HG02623 (cell line): ENCODE measurements around the gene AGPAT2.

Source experiments
- ATAC-seq: cut with Tn5 transposase; IDR thresholded peaks from one replicate; pipeline ENCODE4 v1.9.1; 2021; ENCODE audit warnings: moderate library complexity; ENCODE audit not compliant: unreplicated experiment

Gene AGPAT2

DNA sequence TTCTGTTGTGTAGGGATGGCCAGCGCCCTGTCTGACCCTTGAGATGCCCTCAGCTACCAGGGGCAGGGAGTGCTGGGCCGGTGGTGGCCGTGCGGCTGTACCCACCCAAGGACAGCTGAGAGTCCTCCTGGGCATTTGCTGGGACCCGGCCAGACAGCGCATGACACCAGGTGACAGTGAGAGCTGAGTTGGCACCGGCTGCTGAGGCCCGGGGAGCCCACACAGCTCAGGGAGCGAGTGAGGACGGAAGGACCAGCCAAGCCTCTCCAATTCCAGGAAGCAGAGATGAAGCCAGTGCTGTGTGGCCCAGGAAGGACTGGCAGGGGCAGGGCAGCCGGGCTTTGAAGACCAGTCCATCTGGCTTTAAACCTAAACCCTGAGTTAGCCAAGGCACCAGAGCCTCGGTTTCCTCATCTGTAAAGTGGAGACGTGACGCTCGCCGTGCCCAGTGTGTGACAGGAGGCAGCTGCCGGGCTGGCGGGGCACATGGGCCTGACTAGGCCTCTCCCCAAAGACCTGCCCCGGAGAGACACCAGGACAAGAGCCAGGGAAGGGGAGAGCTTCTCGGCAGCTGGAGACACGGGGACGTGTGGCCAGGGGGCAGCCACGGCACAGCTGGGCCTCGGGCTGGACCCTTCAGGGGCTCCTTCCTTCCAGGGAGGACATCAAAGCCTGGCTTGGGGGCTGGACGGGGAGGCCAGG, 3.0 kb upstream of the AGPAT2 start:
- ATAC-seq, result no peak

DNA sequence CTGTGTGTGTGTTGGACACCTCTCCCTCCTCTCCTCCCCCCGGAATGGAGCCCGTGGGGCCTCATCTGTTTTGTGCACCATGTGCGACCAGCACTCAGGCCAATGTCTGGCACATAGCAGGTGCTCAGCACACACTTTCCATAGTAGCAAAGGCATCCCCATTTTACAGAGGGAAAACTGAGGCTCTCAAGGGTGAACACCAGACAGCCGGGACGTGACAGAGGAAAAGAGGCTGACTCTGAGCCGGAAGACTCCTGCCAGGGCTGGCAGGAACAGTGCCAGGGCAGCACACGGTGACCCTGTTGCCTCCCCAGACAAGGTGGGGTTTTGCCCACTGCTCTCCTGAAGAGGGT, 1.8 kb upstream of the AGPAT2 start:
- ATAC-seq, result no peak

DNA sequence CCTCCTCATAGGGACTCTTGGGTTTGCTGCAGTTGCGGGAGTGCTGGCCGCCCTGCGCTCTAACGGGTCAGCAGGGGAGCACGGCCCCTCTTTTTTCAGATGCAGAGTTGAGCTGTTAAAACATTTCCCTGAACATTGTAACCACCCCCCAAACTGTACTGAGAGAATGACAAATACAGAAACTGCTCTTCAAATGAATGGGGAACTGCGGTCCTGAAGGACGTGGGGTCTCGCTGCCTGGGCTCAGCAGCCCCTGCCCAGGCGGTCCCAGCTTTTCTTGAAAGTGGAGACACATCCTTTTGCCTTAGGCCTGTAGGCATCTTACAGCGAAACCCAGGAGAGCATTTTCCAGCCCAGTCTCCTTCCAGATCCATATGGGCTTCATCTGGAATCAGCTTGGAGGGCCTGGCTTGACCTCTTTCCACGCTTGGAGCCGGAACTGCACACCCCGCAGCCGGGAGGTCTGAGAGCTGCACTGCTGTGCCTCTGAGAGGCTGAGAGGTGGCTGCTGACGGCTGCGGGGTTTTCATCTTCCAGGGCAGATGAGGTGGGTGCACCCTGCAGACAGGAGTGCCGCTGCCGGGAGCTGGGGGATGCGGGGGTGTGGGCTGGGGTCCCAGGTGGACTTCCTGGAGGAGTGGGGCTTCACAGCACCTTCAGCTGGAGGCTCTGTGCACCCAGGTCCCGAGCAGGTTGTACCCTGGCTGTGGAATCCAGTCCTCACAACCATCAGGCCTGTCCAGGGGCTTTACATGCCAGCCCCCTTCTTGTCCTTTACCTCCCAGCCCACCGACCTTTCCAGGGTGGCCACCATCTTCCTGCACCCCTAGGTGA, 1.2 kb upstream of the AGPAT2 start:
- ATAC-seq, result no peak

DNA sequence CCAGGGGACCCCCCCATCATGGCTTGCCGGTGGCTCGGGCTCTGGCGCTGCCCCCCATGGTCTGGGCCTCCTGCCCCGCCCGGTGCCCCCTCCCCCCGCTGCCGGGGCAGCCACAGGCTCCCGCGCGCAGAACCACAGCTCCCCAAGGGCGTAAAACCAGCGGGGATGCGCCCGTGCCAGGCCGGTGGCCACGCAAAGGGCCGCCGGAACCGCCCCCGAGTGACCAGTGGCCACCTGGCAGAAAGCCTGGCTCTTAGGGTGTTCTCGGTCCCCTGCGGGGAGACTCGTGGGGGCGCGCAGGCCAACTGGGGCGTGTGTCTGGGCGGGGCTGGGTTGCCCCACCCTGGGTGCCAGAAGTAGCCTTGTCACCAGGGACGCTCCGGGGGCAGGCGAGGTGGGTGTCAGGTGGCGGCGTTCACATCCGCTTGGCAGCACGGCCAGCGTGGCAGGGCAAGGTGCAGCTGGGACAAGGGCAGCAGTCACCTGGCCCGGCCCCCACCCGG, 515 bp upstream of the AGPAT2 start:
- ATAC-seq, result no peak

DNA sequence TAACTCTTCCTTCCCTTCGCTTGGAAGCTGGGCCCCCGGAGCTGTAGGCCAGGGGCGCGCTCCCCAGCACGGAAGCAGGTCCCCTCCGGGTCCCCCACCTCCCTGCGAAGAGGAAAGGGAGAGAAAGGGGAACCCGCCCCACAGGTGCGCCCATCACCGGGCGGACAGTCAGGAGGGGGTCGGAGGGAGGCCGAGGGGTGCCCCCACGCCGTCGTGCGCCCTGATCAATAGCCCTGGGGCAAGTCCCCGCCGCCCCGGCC, 793 bp downstream of the AGPAT2 start:
- ATAC-seq, result peak; percentile 10

DNA sequence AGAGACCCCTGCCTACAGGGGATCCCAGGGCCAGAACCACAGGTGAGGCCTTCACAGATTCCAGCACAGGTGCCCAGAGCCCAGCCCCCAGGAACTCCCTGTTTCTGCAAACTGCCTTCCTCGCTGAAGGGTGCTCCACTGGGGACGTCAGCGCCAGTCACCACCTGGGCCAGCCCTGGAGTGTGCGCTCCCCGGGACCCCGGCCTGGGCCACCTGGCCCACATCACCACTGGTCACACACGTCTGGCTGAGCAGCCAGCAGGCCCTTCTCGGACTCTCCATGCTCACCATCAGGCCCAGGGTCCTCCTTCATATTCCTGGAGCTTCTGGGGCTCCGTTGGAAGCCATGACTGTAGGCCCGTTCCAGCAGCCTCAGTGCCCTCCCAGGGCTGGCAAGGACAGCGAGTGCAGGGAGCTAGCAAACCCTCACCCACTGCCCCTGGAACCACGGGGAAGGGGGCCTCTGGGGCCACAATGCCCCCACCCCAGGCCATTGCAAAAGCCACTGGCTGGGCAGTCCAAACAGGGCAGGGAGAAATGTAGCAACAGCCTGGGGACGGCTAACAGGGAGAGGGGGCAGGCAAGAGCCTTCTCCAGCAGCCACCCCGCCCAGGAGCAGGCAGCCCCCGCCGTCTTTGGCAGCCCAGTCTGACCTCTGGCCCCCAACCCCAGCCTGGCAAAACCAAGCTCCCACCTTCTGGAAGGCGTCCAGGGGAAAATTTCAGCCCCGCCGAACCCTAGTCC, 1.3 kb downstream of the AGPAT2 start:
- ATAC-seq, result no peak

DNA sequence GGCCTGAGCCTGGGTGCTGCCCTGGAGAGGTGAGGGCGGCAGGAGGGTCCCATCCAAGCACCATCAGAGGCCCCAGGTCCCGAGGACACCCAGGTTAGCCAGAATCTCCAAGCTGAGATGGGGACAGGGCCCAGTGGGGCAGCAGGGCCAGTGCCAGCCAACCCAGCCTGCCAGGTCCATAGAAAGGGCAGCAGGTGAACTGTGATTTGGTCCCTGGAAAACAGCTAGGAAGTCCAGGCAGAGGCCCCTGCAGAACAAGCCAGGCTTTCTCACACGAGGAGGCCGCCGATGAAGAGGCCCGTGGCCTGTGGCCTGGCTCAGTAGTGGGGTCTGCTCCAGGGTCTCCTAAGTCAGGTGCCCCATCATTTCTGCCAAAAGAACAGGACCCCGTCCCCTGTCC, 2.0 kb downstream of the AGPAT2 start:
- no peak for ATAC-seq

DNA sequence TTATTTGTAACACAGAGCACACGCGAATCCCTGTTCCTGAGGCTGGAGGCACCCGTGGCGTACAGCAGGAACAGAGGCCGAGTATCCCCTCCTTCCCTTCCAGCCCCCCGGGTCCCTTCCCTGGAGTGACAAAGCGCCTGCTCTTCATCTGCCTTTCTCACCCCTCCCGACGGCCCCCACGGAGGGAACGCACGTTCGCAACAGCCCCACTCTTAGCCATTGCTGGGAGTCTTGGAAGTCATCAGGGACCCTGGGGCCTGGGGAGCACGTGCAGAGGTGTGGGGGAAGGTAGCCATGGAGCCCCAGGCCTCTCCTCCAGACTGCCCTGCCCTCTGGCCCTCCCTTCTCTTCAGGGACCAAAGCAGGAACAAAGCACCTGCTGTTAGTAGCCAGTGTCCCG, 2.5 kb downstream of the AGPAT2 start:
- ATAC-seq, result no peak

DNA sequence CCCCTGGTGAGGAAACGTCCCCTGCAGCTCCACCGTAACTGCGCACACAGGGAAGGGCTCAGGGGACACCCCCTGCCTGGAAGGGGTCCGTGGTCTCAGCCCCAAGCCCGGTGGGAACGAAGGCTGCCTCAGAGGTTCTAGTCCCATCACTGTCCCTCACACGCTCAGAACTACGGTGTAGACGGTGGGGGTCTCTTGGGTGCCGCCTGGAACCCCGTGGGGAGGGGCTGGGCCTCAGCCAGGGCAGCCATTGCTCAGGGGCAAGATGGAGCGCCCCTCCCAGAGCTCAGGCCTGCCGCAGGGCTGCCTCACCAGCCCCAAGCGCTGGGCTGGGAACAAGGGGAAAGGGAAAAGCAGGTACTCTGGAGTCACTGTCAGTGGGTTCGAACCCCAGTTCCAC, 2.9 kb downstream of the AGPAT2 start:
- no peak for ATAC-seq

DNA sequence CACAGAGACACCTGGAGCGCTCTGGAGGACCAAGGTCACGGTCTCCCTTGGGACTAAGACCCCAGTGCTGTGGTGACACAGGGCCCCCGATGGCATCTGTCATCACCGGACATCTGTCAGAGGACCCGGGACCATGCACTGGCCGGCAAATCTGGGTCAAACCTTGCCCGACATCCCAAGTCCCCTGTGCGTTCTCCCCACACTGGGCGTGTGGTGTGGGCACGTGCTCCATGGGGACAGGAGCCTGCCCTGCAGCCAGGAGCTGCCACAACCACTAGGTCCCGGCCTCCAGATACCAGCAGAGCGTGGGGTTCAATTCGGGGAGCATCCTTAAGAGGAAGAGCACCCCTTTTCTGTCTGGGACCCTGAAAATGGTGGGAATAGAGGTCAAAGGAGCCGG, 3.5 kb downstream of the AGPAT2 start:
- ATAC-seq, result no peak

DNA sequence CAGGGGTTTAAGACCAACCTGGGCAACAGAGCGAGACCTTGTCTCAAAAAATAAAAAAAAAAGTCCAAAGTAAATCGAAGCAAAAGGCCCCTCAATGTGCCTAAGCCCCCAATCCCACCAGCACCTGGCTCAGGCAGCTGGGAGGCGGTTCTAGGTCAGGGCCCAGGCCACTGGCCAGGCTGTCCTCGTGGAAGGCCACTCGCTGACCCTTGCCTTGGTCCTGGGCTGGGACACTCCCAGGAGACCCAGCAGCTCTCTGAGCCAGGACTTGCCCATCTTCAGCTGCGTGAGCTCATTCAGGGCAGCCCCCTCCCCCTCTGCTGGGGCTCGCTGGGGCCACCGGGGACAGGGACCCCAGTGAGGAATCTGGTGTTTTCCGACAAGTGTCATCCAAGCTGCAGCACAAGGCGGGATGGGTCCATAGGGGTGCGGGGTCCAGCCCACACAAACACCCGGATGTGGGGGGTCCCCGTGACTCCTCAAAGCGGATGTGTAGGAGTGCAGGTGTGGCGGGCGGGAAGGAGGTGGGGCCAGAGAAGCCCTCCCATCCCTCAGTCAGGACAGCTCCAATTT, 4.0 kb downstream of the AGPAT2 start:
- no peak for ATAC-seq

DNA sequence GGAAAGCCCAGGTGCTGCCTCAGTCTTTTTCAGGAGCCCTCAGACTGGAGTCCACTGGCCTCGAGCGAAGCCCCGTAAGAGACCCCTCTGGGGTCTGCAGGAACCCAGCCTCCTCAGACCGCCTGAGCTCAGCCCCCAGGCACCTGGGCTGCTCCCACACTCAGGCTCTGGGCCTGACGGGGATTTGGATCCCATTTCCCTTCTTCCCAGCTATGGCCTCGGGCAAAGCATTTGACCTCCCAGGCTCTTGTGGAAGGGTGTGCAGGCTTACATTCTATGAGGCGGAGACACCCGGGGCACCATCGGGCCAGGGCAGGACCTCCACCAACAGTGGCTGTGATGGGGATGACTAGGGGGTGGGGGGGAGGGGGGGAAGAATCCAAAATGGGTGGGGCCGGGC, 4.5 kb downstream of the AGPAT2 start:
- ATAC-seq, result no peak

DNA sequence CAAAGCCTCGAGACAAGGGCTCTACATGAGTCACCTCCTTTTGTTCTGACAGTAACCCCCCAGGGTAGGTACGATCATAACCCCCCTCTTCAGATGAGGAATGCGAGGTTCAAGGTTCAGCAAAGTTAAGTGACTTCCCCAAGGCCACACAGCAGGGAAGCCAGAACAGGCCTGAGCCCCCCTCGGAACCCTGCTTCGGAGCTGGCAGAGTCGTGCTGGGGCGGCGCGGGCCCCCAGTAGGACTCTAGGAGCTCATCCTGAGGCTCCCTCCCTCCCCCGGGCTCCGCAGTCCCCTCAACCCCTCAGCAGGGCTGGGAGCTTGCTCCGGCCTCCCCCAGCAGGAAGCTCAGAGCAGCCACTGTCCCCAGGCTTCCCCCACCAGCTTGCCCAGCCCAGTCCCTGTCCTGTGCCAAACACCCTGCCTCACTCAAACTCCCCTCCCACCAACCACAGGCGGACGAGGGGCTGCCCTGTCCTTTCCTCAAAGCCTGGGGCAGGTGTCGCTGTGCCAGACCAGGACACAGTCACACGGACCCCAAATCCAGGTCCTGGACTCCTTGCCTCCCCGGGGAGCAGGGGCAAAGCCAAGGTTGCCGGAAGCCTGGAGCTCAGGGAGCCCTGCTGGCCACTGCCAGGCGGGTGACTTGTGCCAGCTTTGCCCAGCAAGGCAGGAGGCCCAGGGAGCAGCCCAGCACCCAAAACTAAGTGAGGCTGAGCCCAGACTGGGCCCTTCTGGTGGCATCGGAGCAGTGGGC, 5.1 kb downstream of the AGPAT2 start:
- no peak for ATAC-seq

DNA sequence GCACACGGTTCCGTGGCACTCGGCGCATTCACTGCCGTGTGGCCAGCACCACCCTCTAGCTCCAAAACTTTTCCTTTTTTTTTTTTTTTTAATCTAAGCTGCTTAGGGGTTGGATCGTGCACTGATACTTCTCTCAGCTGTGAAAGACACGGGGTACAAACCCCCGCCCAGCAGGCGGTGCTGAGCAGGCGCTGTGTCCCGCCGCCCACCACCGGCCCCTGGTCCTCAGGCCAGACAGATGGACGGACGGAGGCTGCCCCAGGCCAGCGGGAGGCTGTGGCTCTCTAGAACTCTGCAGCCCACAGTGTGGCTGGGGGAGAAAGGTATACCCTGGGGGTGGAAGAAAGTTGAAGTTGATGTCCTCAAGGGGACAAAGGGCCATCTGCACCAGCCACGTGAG, 6.2 kb downstream of the AGPAT2 start:
- no peak for ATAC-seq

DNA sequence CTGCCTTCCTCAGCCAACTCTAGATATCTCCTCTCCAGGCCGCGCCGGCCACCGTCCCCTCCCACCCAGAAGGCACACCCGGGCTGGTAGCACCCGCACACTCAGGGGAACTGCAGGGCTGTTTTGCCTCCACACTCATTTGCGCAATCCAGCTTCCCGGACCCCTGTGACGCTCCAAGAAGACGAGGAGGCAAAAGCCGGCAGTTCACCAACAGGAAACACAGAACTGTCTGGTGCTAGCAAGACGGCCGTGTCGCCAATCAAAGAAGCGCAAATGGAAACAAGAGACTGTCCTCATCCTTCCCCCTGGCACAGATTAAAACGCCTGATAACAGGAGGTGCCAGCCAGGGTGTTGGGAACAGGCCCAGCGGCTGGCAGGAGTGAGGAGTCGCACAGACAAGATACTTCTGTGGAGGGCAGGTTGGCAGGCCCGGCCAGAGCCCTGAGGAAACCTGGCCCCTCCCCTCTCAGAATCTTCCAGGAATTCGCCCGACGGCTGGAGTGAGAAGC, 7.8 kb downstream of the AGPAT2 start:
- ATAC-seq, result no peak

DNA sequence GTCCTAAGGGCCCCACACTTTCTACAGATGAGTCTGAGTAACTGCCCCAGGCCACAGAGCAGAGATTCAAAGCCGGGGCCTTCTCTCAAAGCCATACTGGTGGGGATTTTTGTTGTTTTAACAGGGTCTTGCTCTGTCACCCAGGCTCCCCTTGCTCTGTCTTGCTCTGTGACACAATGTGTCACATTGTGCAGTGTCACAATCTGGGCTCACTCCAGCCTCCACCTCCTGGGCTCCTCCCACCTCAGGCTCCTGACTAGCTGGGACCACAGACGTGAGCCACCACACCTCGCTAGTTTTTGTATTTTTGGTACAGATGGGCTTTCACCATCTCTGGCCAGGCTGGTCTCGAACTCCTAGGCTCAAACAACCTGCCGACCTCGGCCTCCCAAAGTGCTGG, 8.6 kb downstream of the AGPAT2 start:
- ATAC-seq, result no peak

DNA sequence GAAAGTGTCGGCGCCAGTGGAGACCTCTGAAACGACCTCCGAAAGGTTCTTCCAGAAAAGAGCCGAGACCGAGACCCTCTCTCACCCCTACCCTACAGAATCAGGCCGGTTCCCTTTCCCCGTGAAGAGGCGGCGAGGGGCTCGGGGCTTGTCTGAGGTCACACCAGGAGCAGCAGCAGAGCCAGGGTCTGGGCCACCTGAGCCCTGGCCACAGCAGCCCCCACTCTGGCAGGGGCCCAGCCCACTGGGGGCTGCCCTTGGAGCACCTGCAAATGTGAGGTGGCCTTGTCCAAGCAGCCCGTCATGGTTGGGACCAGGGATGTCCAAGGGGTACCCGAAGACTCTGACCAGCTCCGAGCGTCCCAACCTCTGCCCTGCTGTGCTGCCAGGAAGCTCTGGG, 9.2 kb downstream of the AGPAT2 start:
- ATAC-seq, result no peak

DNA sequence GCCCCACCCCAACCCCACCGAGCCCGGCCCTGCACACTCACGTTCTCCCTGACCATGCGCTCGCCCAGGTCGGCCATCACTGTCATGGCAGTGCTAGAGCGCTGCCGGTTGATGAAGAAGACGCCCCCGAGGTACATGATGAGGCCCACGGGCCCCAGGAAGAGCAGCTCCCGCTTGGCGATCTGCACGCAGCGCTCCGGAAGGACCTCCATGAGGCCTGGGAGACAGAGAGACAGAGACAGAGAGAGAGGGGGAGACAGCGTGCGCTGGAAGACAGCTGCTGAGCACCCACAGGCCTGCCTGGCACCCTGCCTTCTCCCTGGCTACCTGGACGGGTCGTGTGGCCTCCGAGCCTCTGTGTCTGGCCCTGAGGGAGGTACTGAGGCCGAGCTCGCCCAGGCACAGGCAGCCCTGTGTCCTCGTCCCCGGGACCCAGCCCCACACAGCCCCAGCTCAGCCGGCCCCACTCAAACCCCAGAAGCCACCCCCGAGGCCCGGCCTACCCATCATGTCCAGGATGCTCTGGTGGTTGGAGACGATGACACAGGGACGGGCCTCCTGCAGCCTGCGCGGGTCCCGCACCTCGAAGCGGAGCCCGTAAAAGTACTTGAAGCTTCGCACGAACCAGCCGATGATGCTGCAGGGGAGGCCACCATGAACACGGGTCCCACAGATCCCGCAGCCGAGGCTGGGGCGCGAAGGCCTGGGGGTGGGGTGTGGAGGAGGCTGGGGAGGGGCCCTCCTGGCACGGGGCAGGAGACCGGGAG, 10.2 kb downstream of the AGPAT2 start:
- no peak for ATAC-seq

DNA sequence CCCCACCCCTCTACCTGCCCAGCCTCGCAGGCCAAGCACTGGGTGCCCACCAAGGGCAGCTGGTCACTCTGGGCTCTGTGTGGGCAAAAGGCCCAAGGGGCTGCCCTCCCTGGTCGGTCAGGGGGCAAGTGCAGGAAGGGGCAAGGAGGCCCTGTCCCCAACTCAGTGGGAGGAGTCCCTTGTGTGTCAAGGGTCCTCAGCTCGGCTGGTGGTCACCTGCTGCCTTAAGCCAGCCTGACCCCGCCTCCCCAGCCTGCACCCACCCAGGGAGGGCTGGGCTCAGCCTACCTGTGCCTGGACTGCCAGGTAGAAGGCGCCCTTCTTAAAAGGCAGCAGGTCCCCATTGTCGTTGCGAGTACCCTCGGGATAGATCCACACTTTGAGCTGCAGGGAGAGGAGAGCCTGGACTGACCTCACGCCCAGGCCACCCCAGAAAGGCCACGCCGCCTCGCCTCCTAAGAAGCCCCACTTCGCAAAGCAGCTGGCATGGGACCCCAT, 10.9 kb downstream of the AGPAT2 start:
- ATAC-seq, result no peak
